Body of pancreas (tissue), 4 donors: ENCODE data around the gene CPNE5.

Experiments used
- CTCF ChIP-seq, 7 experiments: fragments of 450-650 bp in 4 of 7; fragments of 200-600 bp in 3 of 7; sonication (generic) in 3 of 7; IDR thresholded peaks; one replicate each; pipeline ENCODE4 v1.5.1; 2016 to 2019; ENCODE audit warnings: antibody characterized with exemption in 7 of 7
- POLR2A ChIP-seq, 3 donors: fragments of 450-650 bp; IDR thresholded peaks; one replicate each; pipeline ENCODE4 v1.6.1; 2016; ENCODE audit warnings: antibody characterized with exemption in 3 of 3, mild to moderate bottlenecking in 2 of 3

GRCh38 chr6:36738108-36738507 is 101.1 kb downstream of the CPNE5 start:
- no peak for TF ChIP-seq CTCF (IDR thresholded peaks at IDR 0.05)
- TF ChIP-seq POLR2A (IDR thresholded peaks at IDR 0.05) = no peak
